PFSK-1 (cell line): ENCODE results near the gene HES5.

Experiments used
- FOXP2 ChIP-seq: optimal IDR thresholded peaks from 2 replicates; pipeline ENCODE3; 2011; ENCODE audit warnings: borderline replicate concordance, control low read depth, inconsistent platforms; ENCODE audit not compliant: insufficient read depth; ENCODE audit errors: extremely low read length, extremely low read depth
- POLR2AphosphoS5 ChIP-seq: IDR thresholded peaks from 2 replicates; pipeline ENCODE4 v1.6.1; 2012; ENCODE audit warnings: low read depth, mild to moderate bottlenecking, control low read depth, low read length, moderate library complexity
- REST ChIP-seq, 2 experiments: IDR thresholded peaks; 2 replicates each; pipeline versions ENCODE4 v1.6.1 to v1.8.0; 2011 to 2012; ENCODE audit warnings: low read depth in 2 of 2, low read length in 2 of 2, control low read depth in 1 of 2, inconsistent platforms in 1 of 2, mild to moderate bottlenecking in 1 of 2, moderate library complexity in 1 of 2; ENCODE audit not compliant: insufficient read depth in 1 of 2
- SIN3A ChIP-seq: IDR thresholded peaks from 2 replicates; pipeline ENCODE4 v1.6.1; 2012; ENCODE audit warnings: mild to moderate bottlenecking, low read length, moderate library complexity, borderline replicate concordance; ENCODE audit not compliant: insufficient read depth
- TAF1 ChIP-seq: IDR thresholded peaks from 2 replicates; pipeline ENCODE4 v1.6.1; 2012; ENCODE audit warnings: low read length, control low read depth, borderline replicate concordance; ENCODE audit not compliant: insufficient read depth

- TF ChIP-seq TAF1 (no peak), POLR2AphosphoS5 (no peak), REST (IDR thresholded peaks at IDR 0.05; ENCODE audit: insufficient read depth in 1 of 2, low read depth in 2 of 2, low read length in 2 of 2) (no peak), FOXP2 (no peak), SIN3A (no peak)
Observed at GRCh38 chr1:2564815-2565374, 34.8 kb upstream of the HES5 start.
